GM13977 (cell line): ENCODE data around the gene GRIK4.
"Not testable (repeated sequence)": the region's sequence is repeated elsewhere in the genome, so short reads cannot be mapped to it uniquely, and the experiment has no call there.

Experiments
- DNase-seq: peaks from one replicate; pipeline ENCODE4 v3.0.0; 2012; ENCODE audit warnings: low spot score
- CTCF ChIP-seq: IDR thresholded peaks from 2 replicates; pipeline ENCODE4 v1.5.1; 2012; ENCODE audit warnings: mild to moderate bottlenecking, control low read depth; ENCODE audit not compliant: insufficient read depth; ENCODE audit errors: extremely low read depth, missing control alignments
- in situ Hi-C: fragments of 300-500 bp; cut with MboI; formaldehyde crosslinking; loops from one replicate; pipeline ENCODE4 v1.12.0; 2022; ENCODE audit warnings: low sequenced_read_pairs, low pct_unique_long_range_greater_than_20kb, mixed read lengths, inconsistent platforms; ENCODE audit not compliant: unreplicated experiment

GRIK4 gene

DNA sequence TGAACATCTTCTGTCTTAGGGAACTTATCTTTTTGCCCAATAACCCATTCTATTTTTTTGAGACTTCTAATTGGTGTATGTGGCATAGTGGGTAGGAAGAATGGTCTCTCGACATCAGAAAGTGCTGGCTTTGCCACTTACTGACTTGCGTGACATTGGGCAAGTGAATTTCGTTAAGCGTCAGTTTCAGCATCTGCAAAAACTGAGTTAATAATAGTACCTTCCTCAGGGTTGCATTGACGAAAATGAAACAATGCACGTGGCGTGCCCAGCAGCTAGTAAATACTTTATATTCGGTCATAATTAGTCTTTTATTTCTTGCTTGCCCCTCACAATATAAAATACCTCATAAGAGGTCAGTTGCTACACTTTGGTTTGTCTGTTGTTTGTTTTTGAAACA is 12.5 kb upstream of the GRIK4 start:
- TF ChIP-seq CTCF, result no peak
- DNase-seq, result no peak
- in situ Hi-C loops, result no loop called here

- DNase-seq, result no peak
- TF ChIP-seq CTCF, result no peak
- in situ Hi-C loops, result loop anchor here (25.0 kb wide), 4 partner anchors 187 to 687 kb away; no protein-coding TSS in a partner anchor
Measured at GRCh38 chr11:120499859-120500258, 11.7 kb upstream of the GRIK4 start.

DNA sequence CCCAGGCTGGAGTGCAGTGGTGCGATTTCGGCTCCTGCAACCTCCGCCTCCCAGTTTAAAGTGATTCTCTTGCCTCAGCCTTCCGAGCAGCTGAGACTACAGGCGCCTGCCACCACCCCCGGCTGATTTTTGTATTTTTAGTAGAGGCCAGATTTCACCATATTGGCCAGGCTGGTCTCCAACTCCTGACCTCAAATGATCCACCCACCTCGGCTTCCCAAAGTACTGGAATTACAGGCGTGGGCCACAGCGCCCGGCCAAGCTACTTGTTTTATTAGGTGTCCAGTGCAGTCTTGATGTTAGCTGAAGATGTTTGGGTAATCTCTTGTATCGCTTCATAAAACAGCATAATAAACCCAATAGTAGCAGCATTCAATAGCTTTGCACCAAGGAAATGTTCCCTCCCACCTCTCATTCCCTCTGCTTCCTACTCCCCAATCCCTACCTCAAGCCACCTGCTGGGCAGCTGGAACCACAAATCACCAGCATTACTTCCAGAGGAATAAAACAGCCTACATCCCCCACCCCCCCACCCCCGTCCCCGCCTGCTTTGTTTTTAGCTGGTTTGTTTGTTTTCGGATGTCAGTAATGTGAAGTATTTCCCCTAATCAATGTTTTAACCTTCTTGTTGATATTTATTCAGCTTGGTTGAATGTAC is 11.0 kb upstream of the GRIK4 start:
- no peak for TF ChIP-seq CTCF
- in situ Hi-C loops, result loop anchor here (25.0 kb wide), 4 partner anchors 187 to 687 kb away; no protein-coding TSS in a partner anchor
- no peak for DNase-seq

DNA sequence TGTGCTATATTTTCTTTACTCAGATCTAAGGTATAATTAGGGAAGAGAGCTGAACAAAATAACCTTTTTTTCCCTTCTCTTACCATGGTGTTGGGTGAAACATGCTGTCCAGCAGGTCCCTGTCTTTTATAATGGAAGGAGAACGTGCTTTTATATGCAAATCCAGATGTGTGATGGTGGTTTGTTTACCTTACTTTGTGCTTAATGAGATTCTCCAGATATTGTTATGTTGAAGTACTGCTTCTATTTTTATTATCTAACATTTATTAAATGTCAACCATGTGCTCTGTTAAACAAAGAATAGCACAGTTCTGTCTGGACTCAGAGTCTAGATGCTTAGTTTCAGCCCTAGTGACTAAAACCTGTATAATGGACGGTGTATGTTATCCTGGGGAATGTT is 10.1 kb upstream of the GRIK4 start:
- TF ChIP-seq CTCF, result no peak
- DNase-seq, result no peak
- in situ Hi-C loops, result loop anchor here (25.0 kb wide), 4 partner anchors 186 to 686 kb away; no protein-coding TSS in a partner anchor

GRCh38 chr11:120501976-120502755 is 9.4 kb upstream of the GRIK4 start:
- no peak for TF ChIP-seq CTCF
- in situ Hi-C loops, result loop anchor here (25.0 kb wide), 4 partner anchors 185 to 685 kb away; no protein-coding TSS in a partner anchor
- DNase-seq, result no peak

GRCh38 chr11:120503529-120503928 is 8.0 kb upstream of the GRIK4 start:
- not testable (repeated sequence) for DNase-seq
- in situ Hi-C loops, result loop anchor here (25.0 kb wide), 4 partner anchors 184 to 684 kb away; no protein-coding TSS in a partner anchor
